ENCODE data around the gene RASSF6.
"Not testable (repeated sequence)": the region's sequence is repeated elsewhere in the genome, so short reads cannot be mapped to it uniquely, and the experiment has no call there.

The RASSF6 gene

DNA sequence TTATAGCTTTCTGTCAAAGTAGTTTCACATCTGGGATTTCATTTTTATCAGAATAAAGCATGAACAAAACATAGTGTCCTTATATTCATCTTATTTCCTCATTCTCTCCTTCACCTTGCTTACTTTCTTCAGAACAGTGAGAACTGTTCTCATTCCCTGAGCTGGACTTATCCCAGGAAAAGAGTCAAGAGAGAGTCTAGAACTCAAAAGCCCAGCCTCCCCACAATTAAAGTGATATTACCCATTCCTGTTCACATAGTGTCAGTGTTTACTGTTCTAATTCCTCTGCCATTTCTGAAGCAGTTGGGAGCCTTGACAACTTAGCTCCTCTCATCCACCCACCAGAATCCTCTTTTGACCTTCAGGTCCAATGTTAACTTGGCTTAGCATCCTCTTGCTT lies 42.9 kb downstream of the RASSF6 start:
- DNase-seq (ENCODE audit: low read depth, low spot score): no peak

GRCh38 chr4:73576381-73576780 lies 43.9 kb downstream of the RASSF6 start:
- DNase-seq (ENCODE audit: low read depth, low spot score): no peak

GRCh38 chr4:73575660-73576059 lies 44.6 kb downstream of the RASSF6 start:
- no peak for DNase-seq (ENCODE audit: low read depth, low spot score)

GRCh38 chr4:73573794-73574528 lies 46.3 kb downstream of the RASSF6 start:
- DNase-seq (ENCODE audit: low read depth, low spot score): peak; percentile 37

DNA sequence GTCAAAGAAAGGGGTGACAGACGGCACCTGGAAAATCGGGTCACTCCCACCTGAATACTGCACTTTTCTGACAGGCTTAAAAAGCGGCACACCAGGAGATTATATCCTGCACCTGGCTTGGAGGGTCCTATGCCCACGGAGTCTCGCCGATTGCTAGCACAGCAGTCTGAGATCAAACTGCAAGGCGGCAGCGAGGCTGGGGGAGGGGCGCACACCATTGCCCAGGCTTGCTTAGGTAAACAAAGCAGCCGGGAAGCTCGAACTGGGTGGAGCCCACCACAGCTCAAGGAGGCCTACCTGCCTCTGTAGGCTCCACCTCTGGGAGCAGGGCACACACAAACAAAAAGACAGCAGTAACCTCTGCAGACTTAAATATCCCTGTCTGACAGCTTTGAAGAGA lies 69.4 kb downstream of the RASSF6 start:
- DNase-seq (ENCODE audit: low read depth, low spot score): not testable (repeated sequence)

DNA sequence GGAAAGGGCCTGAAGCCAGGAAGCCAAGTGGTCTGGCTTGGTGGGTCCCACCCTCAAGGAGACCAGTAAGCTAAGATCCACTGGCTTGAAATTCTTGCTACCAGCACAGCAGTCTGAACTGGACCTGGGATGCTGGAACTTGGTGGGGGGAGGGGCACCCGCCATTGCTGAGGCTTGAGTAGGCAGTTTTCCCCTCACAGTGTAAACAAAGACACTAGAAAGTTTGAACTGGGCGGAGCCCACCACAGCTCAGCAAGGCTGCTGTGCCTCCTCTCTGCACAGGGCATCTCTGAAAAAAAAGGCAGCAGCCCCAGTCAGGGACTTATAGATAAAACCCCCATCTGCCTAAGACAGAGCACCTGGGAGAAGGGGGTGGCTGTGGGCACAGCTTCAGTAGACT lies 75.6 kb downstream of the RASSF6 start:
- DNase-seq (ENCODE audit: low read depth, low spot score): no peak

- no peak for DNase-seq (ENCODE audit: low read depth, low spot score)
Observed at GRCh38 chr4:73541251-73541650, 79.0 kb downstream of the RASSF6 start.

GRCh38 chr4:73540826-73541225 lies 79.4 kb downstream of the RASSF6 start:
- no peak for DNase-seq (ENCODE audit: low read depth, low spot score)

GRCh38 chr4:73539386-73539785 lies 80.8 kb downstream of the RASSF6 start:
- DNase-seq (ENCODE audit: low read depth, low spot score): no peak

- DNase-seq (ENCODE audit: low read depth, low spot score): no peak
Observed at GRCh38 chr4:73538162-73538561, 82.1 kb downstream of the RASSF6 start.

DNA sequence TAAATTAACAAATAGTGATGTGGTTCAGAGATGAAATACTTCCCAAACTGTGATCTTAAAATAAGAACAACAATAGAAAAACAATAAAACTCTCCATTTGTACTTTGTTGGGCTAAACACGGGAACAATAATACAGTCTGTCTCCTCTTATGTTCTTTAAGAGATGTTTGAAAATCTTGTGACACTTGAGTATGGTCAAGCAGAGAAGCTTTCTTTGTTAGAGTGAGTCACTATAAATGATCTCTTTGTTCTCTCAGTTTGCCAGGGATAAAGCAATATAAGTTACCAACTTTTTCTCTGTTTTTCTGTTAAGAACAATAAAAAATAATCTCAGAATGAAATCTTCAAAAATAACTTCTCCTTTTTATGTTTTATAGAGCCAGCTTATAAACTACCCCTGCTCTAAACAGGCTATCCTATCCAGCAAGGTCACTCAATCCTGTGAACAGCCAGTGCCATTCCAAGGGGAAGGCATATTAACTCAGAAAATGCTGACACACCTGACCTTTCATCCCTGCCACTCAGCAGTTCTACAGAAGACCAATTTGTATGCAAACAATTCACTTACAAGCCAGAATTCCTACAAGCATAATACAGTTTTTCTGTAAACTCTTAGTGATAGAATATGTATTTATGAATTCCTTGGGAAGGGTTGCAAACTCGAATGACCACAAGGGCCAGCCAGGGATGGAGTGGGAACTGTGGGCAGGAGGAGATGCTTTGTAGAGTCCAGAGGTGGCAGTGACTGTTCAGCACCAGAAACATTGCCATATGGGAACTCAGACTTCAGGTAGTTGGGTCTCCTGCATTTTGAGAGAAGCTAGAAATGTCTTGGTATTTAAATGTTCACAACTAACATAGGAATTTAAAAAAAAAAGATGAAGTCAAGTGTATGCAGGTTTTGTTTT lies 86.5 kb downstream of the RASSF6 start:
- DNase-seq (ENCODE audit: low read depth, low spot score): no peak

DNA sequence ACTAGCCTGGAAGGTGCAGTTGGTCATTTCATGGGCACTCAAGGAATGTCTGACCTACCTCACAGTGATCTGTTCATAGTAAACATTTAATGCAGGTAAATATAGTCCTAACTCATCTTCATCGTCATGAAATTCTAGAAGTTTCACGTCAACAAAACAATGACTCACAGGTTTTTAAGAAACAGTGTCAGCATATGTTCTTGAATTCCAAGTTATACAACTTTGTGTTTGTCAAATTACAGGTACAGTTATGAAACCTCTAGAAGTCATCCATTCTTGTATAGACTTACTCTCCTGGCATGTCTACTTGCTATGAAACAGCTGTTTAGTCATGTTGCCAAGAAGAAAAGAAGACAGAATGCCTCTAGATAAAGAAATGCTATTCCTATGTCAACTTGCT lies 92.1 kb downstream of the RASSF6 start:
- DNase-seq (ENCODE audit: low read depth, low spot score): no peak

- no peak for DNase-seq (ENCODE audit: low read depth, low spot score)
Observed at GRCh38 chr4:73527196-73527595, 93.0 kb downstream of the RASSF6 start.

DNA sequence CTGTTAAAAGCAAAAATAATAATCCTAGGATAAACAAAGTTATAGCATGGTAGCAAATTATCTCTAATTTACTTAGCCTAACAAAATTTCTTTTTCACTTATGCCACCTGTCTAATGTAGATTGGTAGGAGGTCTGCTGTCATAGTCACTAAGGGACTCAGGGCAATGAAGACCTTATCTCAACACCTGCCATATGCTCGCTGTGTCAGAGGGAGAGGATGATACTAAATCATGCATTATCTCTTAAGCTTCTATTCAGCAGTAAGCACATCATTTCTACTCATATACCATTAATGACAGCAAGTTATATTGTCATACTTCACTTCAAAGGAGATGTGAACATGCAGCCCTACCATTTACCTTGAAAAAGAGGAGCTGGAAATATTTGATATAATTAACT lies 94.6 kb downstream of the RASSF6 start:
- DNase-seq (ENCODE audit: low read depth, low spot score): no peak

DNA sequence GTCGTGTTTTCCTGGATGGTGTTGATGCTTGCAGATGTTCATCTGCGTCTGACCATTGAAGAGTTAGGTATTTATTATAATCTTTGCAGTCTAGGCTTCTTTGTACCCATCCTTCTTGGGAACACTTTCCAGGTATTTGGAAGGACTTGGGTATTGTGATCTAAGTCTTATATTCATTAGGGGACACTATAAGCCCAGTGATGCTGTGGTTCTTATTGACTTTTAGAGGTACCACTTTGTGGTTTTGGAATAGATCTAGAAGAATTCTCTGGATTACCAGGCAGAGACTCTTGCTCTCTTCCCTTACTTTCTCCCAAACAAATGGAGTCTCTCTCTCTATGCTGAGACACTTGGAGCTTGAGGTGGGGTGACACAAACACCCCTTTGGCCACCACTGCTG lies 97.1 kb downstream of the RASSF6 start:
- DNase-seq (ENCODE audit: low read depth, low spot score): no peak
